Measurements from ENCODE around the gene PAFAH1B1. TPM values are rescaled to one million over a fixed set of nuclear protein-coding genes. Genes with fewer than 3 reads are reported as not detected.

Gene PAFAH1B1
- polyA plus RNA-seq, 2 of the 4 experiments (the other 2 are of a cell fraction) = 122 to 197 TPM

GRCh38 chr17:2710803-2711607, 117.6 kb downstream of the PAFAH1B1 start (continued):
- peak; percentile 74; the same call in 1 of the 2 replicates for TF ChIP-seq ESRRA (IDR thresholded peaks at IDR 0.05; ENCODE audit: borderline replicate concordance, low read length)

- ATAC-seq (peak; percentile 79 to 87), FAIRE-seq (peak; percentile 65), DNase-seq (ENCODE audit: low read depth in 1 of 2, low spot score in 1 of 2) (peak; percentile 98 to 99)
- WGBS (ENCODE audit: missing lambda C conversion rate) = 7% methylated on average over 46 of the region's 76 CpGs
- ChIA-PET CTCF (interaction anchor here (0.8 to 1.7 kb wide), 3 partner anchors 15 to 262 kb away, joined by 3 to 6 read pairs (median 5); no protein-coding TSS in a partner anchor), POLR2A (no interaction called here)
- Histone ChIP-seq H3K4me3 (peak within 1 kb of the TSS; percentile 96), H3K9me3 (no peaks in the 10 kb centered on the region), H3K4me1 (peaks cover 42% of the 10 kb centered on the region), H3K4me2 (peak within 1 kb of the TSS; percentile 95), H3K27ac (peak within 1 kb of the TSS; percentile 95 to 96)
- TF ChIP-seq ZFP36 (IDR thresholded peaks at IDR 0.05; ENCODE audit: borderline replicate concordance, partially characterized antibody) = no peak
- TF ChIP-seq FOSB (CRISPR knock-in tag; IDR thresholded peaks at IDR 0.05) = no peak
- no peak for TF ChIP-seq EP300 (IDR thresholded peaks at IDR 0.05)
- TF ChIP-seq MAX (IDR thresholded peaks at IDR 0.05) = peak; percentile 95
- TF ChIP-seq USF2 (IDR thresholded peaks at IDR 0.05) = peak; percentile 88
- no peak for TF ChIP-seq RNF2 (IDR thresholded peaks at IDR 0.05; ENCODE audit: borderline replicate concordance, low read depth)
- TF ChIP-seq ZNF302 (CRISPR knock-in tag; IDR thresholded peaks at IDR 0.05) = no peak
- TF ChIP-seq CBX8 (IDR thresholded peaks at IDR 0.05) = no peak
- TF ChIP-seq ATOH8 (CRISPR knock-in tag; IDR thresholded peaks at IDR 0.05; ENCODE audit: low read depth) = no peak
- no peak for TF ChIP-seq ZSCAN20 (CRISPR knock-in tag; IDR thresholded peaks at IDR 0.05)
- TF ChIP-seq ESRRA (IDR thresholded peaks at IDR 0.05; ENCODE audit: borderline replicate concordance, low read length) = peak; percentile 76; the same call in 1 of the 2 replicates
- no peak for TF ChIP-seq HDAC2 (IDR thresholded peaks at IDR 0.05)
- no peak for TF ChIP-seq KDM1A (IDR thresholded peaks at IDR 0.05; ENCODE audit: low read depth)
- 0 out of 2 replicates have a peak, but pooled peaks have one; percentile 42 for TF ChIP-seq PBX3 (IDR thresholded peaks at IDR 0.05)
- TF ChIP-seq SREBF2 (IDR thresholded peaks at IDR 0.05) = no peak
- TF ChIP-seq CEBPB (IDR thresholded peaks at IDR 0.05) = 0 out of 4 replicates have a peak, but pooled peaks of 1 of the 2 experiments have one; percentile 15
- no peak for TF ChIP-seq JUNB (IDR thresholded peaks at IDR 0.05)
- no peak for TF ChIP-seq HOXB13 (CRISPR knock-in tag; IDR thresholded peaks at IDR 0.05; ENCODE audit: low read depth)
- no peak for TF ChIP-seq CBX2 (IDR thresholded peaks at IDR 0.05; ENCODE audit: borderline replicate concordance, low read depth)
- no peak for TF ChIP-seq MAFK (IDR thresholded peaks at IDR 0.05; ENCODE audit: partially characterized antibody)
- TF ChIP-seq SMC3 (IDR thresholded peaks at IDR 0.05) = 0 out of 3 replicates have a peak, but pooled peaks have one; percentile 16
- TF ChIP-seq TP53 (CRISPR knock-in tag; IDR thresholded peaks at IDR 0.05) = no peak; the same call in 1 of the 2 replicates
- no peak for TF ChIP-seq CHD2 (IDR thresholded peaks at IDR 0.05; ENCODE audit: low read length, partially characterized antibody)
- TF ChIP-seq EHF (CRISPR knock-in tag; IDR thresholded peaks at IDR 0.05) = no peak
- TF ChIP-seq KDM5A (IDR thresholded peaks at IDR 0.05) = no peak
- TF ChIP-seq NR3C1 (IDR thresholded peaks at IDR 0.05) = no peak
- peak; percentile 80 for TF ChIP-seq E2F6 (IDR thresholded peaks at IDR 0.05; ENCODE audit: borderline replicate concordance, low read depth)
- no peak; a peak in 1 of 5 replicates for TF ChIP-seq RAD21 (conservative IDR thresholded peaks at IDR 0.05 in 1 of 2, IDR thresholded peaks at IDR 0.05 in 1 of 2)
- no peak for TF ChIP-seq ELK1 (IDR thresholded peaks at IDR 0.05; ENCODE audit: low read depth, low read length)
- TF ChIP-seq EHMT2 (IDR thresholded peaks at IDR 0.05; ENCODE audit: low read depth) = no peak
- no peak for TF ChIP-seq HEYL (CRISPR knock-in tag; IDR thresholded peaks at IDR 0.05)
- no peak for TF ChIP-seq HES2 (IDR thresholded peaks at IDR 0.05)
- TF ChIP-seq JUN (IDR thresholded peaks at IDR 0.05) = peak; percentile 74 to 91
- no peak for TF ChIP-seq RARB (CRISPR knock-in tag; IDR thresholded peaks at IDR 0.05)
Measured at GRCh38 chr17:2711608-2712299, 118.3 kb downstream of the PAFAH1B1 start, which contains the start of gene CLUH. TSS of gene CLUH (minus strand) at chr17:2711764. CDS start at chr17:2711661, 103 bp downstream.
